Heart left ventricle (tissue), 16 donors: ENCODE results near the gene CNKSR1. TPM values are rescaled to one million over a fixed set of nuclear protein-coding genes. Genes with fewer than 3 reads are reported as not detected.
A peak's percentile ranks its signal among the peaks of the same experiment; 100 is the strongest.

Source experiments
- ATAC-seq, 4 donors: fragments of 200-7000 bp; cut with Tn5 transposase; one replicate each; pipeline ENCODE4 v1.9.1; 2020 to 2022; ENCODE audit warnings: moderate library complexity in 4 of 4, mild to moderate bottlenecking in 3 of 4, moderate number of reproducible peaks in 1 of 4
- DNase-seq, 5 donors: peaks; one replicate each; pipeline ENCODE4 v3.0.0-alpha.2; 2020
- H3K27ac ChIP-seq, 12 donors: fragments of 200-600 bp; sonication (generic) in 4 of 12; one replicate each; pipeline versions ENCODE4 v1.5.0 to v1.8.0; 2016 to 2022; ENCODE audit warnings: mild to moderate bottlenecking in 2 of 12
- H3K27me3 ChIP-seq, 9 donors: fragments of 200-600 bp; sonication (generic) in 2 of 9; one replicate each; pipeline versions ENCODE4 v1.5.1 to v1.8.0; 2016 to 2022; ENCODE audit warnings: mild to moderate bottlenecking in 3 of 9
- H3K36me3 ChIP-seq, 9 donors: fragments of 200-600 bp; sonication (generic) in 2 of 9; one replicate each; pipeline versions ENCODE4 v1.5.0 to v1.8.0; 2018 to 2022; ENCODE audit warnings: mild to moderate bottlenecking in 2 of 9
- H3K4me1 ChIP-seq, 12 donors: fragments of 200-600 bp; sonication (generic) in 4 of 12; one replicate each; pipeline versions ENCODE4 v1.5.0 to v1.8.0; 2016 to 2022; ENCODE audit warnings: mild to moderate bottlenecking in 3 of 12
- H3K4me3 ChIP-seq, 12 donors: fragments of 200-600 bp; sonication (generic) in 4 of 12; one replicate each; pipeline versions ENCODE4 v1.5.0 to v1.8.0; 2017 to 2022; ENCODE audit warnings: mild to moderate bottlenecking in 9 of 12, moderate library complexity in 4 of 12
- H3K9me3 ChIP-seq, 12 donors: fragments of 200-600 bp; sonication (generic) in 4 of 12; one replicate each; pipeline versions ENCODE4 v1.5.0 to v1.8.0; 2016 to 2022; ENCODE audit warnings: mild to moderate bottlenecking in 1 of 12
- CTCF ChIP-seq, 12 donors: fragments of 200-600 bp; sonication (generic) in 4 of 12; IDR thresholded peaks; one replicate each; pipeline versions ENCODE4 v1.5.0 to v1.8.0; 2018 to 2022; ENCODE audit warnings: antibody characterized with exemption in 12 of 12, mild to moderate bottlenecking in 5 of 12
- POLR2A ChIP-seq, 2 donors: fragments of 450-650 bp; IDR thresholded peaks; one replicate each; pipeline ENCODE4 v1.6.1; 2017; ENCODE audit warnings: antibody characterized with exemption in 2 of 2, mild to moderate bottlenecking in 2 of 2, moderate library complexity in 2 of 2
- WGBS, 4 donors: extraction: QIAGEN DNeasy Blood & Tissue Kit in 2 of 4; methylation state at CpG; one replicate each; pipeline versions ENCODE4 v1.1.5 to v1.1.7; 2013 to 2018; 5-methylcytosine and 5-hydroxymethylcytosine counted together
- intact Hi-C, 10 donors: fragments of 100-400 bp; cut with DNase I; formaldehyde crosslinking; loops; one replicate each; pipeline versions ENCODE4 v1.11.1 to v1.14.2; 2022
- polyA plus RNA-seq, 2 donors: library from polyadenylated mRNA; stranded (reverse); fragments of 200-250 nt; gene quantifications; one replicate each; pipeline ENCODE4 v1.2.3, GENCODE V29; 2013
- total RNA-seq, 9 donors: library from RNA; depleted of rRNA in 2 of 9; stranded (reverse); fragments of >200 nt in 2 of 9; fragmentation: NEBNext Ultra II Directional in 3 of 9; extraction: Animal tissue kit (Norgen Biotek cat#: 25700) in 3 of 9; gene quantifications; one replicate each; pipeline versions ENCODE4 v1.1.0 to v1.2.4, GENCODE V29; 2016 to 2023
- donor health status: ischemic (EF 13 %, LVEDD 7.1; RV severe dilation, severe dysfunction).
- donor health status: healthy with polysubstance abuse.
- donor health status: DM: no; HTN: yes; CAD: no.
- donor health status: DM: no; HTN: no; CAD: no.
- donor health status: ischemic (EF 25% LVEDD 6.9; RV normal size, moderate dysfunction).
- donor health status: ischemic (EF 25% LVEDD 5.7; RV mildly dilated, moderate dysfunction).
- donor health status: healthy.
- donor health status: DM: yes; HTN: yes; CAD: no.
- donor health status: ischemic (EF 35%, LVEDD 5.7; RV mildly dilated, moderate dysfunction).
- donor health status: nonischemic (EF 11% LVEDD 7.7; RV severe dilation, severe dysfunction).
- donor health status: DM: yes; HTN: yes; CAD: no.
- donor health status: PGD.
- donor health status: ischemic (EF 29% LVEDD 5.4; RV normal size, mild dysfunction).
- donor health status: nonischemic (EF 23%, LVEDD 6.1; RV moderate dilation, normal function).

Gene CNKSR1
- total and polyA plus RNA-seq, 11 donors: 0.60 to 3.4 (median 1.4) TPM; not detected in 1

DNA sequence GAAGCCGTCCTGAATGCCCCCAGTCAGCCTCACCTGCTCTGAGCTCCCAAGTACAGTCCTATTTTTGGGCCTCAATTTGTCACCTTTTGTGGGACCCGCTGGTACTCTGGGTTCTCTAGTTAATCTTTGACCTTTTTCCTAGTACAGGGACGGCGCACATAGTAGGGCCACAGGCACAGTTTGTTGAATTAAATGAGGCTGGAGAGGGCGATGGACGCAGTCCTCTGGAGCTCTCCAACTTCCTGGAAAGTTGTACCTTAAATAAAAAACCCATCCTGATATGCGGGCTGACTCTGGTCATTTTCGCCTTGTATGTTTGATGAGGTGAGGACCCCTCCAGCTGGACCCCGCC lies 13.6 kb upstream of the CNKSR1 start:
- ATAC-seq (no peak), DNase-seq (no peak)
- TF ChIP-seq POLR2A (IDR thresholded peaks at IDR 0.05) (no peak), CTCF (IDR thresholded peaks at IDR 0.05) (no peak)
- intact Hi-C loops: loop anchor here in 9 of 10 donors (1.0 to 10.0 kb wide), 9 partner anchors 51 to 259 kb away; partner anchors contain the start of genes PDIK1L (in 4 of the 9), CEP85 (in 2 of the 9) and STMN1 (in 1 of the 9)
- Histone ChIP-seq H3K9me3 (no peaks in the 10 kb centered on the region), H3K27ac (peak overlapping the region in 6 of 12 donors; percentile 9 to 74 (median 55)), H3K27me3 (peaks cover 0 to 30% (median 0%) of the 10 kb centered on the region in 9 donors), H3K4me3 (peak overlapping the region in 11 of 12 donors; percentile 27 to 61 (median 49)), H3K4me1 (peaks cover 0 to 56% (median 27%) of the 10 kb centered on the region in 12 donors), H3K36me3 (no peaks in the 10 kb centered on the region)
- 70 to 86% (median 81%) methylated on average over 9 of the region's 9 CpGs for WGBS, 4 donors

- TF ChIP-seq POLR2A (IDR thresholded peaks at IDR 0.05) (no peak), CTCF (IDR thresholded peaks at IDR 0.05) (peak; percentile 19 to 91 (median 70))
- intact Hi-C loops: loop anchor here in 9 of 10 donors (1.0 to 10.0 kb wide), 9 partner anchors 52 to 259 kb away; partner anchors contain the start of genes CEP85 (in 2 of the 9), PDIK1L (in 2 of the 9) and STMN1 (in 1 of the 9)
- Histone ChIP-seq H3K27ac (peak overlapping the region in 10 of 12 donors; percentile 42 to 76 (median 57)), H3K4me1 (peaks cover 0 to 54% (median 28%) of the 10 kb centered on the region in 12 donors), H3K27me3 (peaks cover 0 to 30% (median 0%) of the 10 kb centered on the region in 9 donors), H3K4me3 (peak overlapping the region in 11 of 12 donors; percentile 27 to 61 (median 49)), H3K36me3 (no peaks in the 10 kb centered on the region), H3K9me3 (no peaks in the 10 kb centered on the region)
- peak; percentile 42 to 83 (median 64) for DNase-seq
- peak in 3 of 4 donors; percentile 18 to 33 (median 29) for ATAC-seq
- 10 to 25% (median 17%) methylated on average over 25 to 72 of the region's 72 CpGs for WGBS, 4 donors
These were observed 13.0 kb upstream of the CNKSR1 start for GRCh38 chr1:26164036-26164860.

GRCh38 chr1:26164861-26165842 lies 12.1 kb upstream of the CNKSR1 start:
- Histone ChIP-seq H3K9me3 (no peaks in the 10 kb centered on the region), H3K27me3 (peaks cover 0 to 30% (median 0%) of the 10 kb centered on the region in 9 donors), H3K36me3 (no peaks in the 10 kb centered on the region), H3K27ac (peak overlapping the region in 10 of 12 donors; percentile 42 to 76 (median 57)), H3K4me1 (peaks cover under 1 to 53% (median 30%) of the 10 kb centered on the region in 12 donors), H3K4me3 (peak overlapping the region in 5 of 12 donors; percentile 42 to 59 (median 49))
- WGBS, 4 donors: 69 to 77% (median 73%) methylated on average over 19 of the region's 19 CpGs
- intact Hi-C loops: loop anchor here (1.0 to 10.0 kb wide), 12 partner anchors 53 to 268 kb away; partner anchors contain the start of genes CEP85 (in 3 of the 10), PDIK1L (in 2 of the 10) and STMN1 (in 1 of the 10)
- TF ChIP-seq POLR2A (IDR thresholded peaks at IDR 0.05) (no peak), CTCF (IDR thresholded peaks at IDR 0.05) (no peak)
- ATAC-seq (no peak), DNase-seq (no peak)
